ENCODE data around the gene NUSAP1. TPM values are rescaled to one million over a fixed set of nuclear protein-coding genes. Genes with fewer than 3 reads are reported as not detected.

NUSAP1 gene
- total and polyA plus RNA-seq, 10 of the 15 experiments (the other 5 are each of a cell fraction or from before 2014, with no cell fraction given): 158 to 315 (median 229) TPM

GRCh38 chr15:41411031-41411430 is 78.3 kb downstream of the NUSAP1 start:
- no peak for FAIRE-seq
- intact Hi-C loops (cut with micrococcal nuclease; ENCODE audit: unreplicated experiment): no loop called here
- H3K4me3 ChIP-seq: no peak overlapping the region

More at GRCh38 chr15:41411031-41411430, 78.3 kb downstream of the NUSAP1 start:
- no TSS peak for BruUV-seq (replicated peaks)
- ChIA-PET CTCF (interaction anchor here (1.3 kb wide), 1 partner anchor 54 kb away, joined by 4 read pairs; no protein-coding TSS in a partner anchor), SMC1A (ENCODE audit: uncharacterized antibody, unreplicated experiment) (interaction anchor here (1.1 kb wide), 1 partner anchor 12 kb away, joined by 3 read pairs; no protein-coding TSS in a partner anchor), RAD21 (ENCODE audit: unreplicated experiment) (no interaction called here), POLR2A (interaction anchor here (1.0 kb wide), 1 partner anchor 19 kb away, joined by 10 read pairs; no protein-coding TSS in a partner anchor)
- ATAC-seq: no peak
- TF ChIP-seq PRDM15 (CRISPR knock-in tag; IDR thresholded peaks at IDR 0.05) (no peak), ETV6 (conservative IDR thresholded peaks at IDR 0.05 in 1 of 2, IDR thresholded peaks at IDR 0.05 in 1 of 2; ENCODE audit: borderline replicate concordance in 1 of 2, low read depth in 1 of 2) (no peak), CHD4 (IDR thresholded peaks at IDR 0.05) (no peak), GABPA (IDR thresholded peaks at IDR 0.05; ENCODE audit: low read depth) (no peak), BCLAF1 (IDR thresholded peaks at IDR 0.05) (no peak), PBX3 (IDR thresholded peaks at IDR 0.05; ENCODE audit: insufficient replicate concordance, low read depth, low read length) (no peak)
- Histone ChIP-seq H4K20me1 (ENCODE audit: control insufficient read depth, insufficient read depth) (no peaks in the 10 kb centered on the region), H2AFZ (ENCODE audit: control insufficient read depth, low read depth, low read length) (no peak overlapping the region), H3K9ac (ENCODE audit: control insufficient read depth, insufficient read depth, low read length) (no peak overlapping the region), H3K4me2 (ENCODE audit: control insufficient read depth, insufficient read depth) (no peak overlapping the region), H3K4me1 (ENCODE audit: control insufficient read depth, insufficient read depth, low read length) (peaks cover 3% of the 10 kb centered on the region; the same call in 1 of the 2 replicates), H3K79me2 (ENCODE audit: control insufficient read depth, insufficient read depth, low read length) (peaks cover 4% of the 10 kb centered on the region), H3K9me3 (replicated peaks; ENCODE audit: control insufficient read depth, insufficient read depth, low read length) (no peaks in the 10 kb centered on the region), H3K27ac (ENCODE audit: control insufficient read depth, insufficient read depth) (no peak overlapping the region), H3K27me3 (replicated peaks in 1 of 2; ENCODE audit: control insufficient read depth in 2 of 2, insufficient read depth in 2 of 2, low read length in 1 of 2) (no peaks in the 10 kb centered on the region), H3K36me3 (ENCODE audit: control insufficient read depth in 2 of 2, insufficient read depth in 2 of 2, low read length in 1 of 2) (no peaks in the 10 kb centered on the region)
- in situ Hi-C loops (cut with MboI): no loop called here
- 45% methylated on average over 2 of the region's 2 CpGs for WGBS (ENCODE audit: insufficient coverage, insufficient replicate concordance, low lambda C conversion rate, missing lambda C conversion rate)
- no peak for DNase-seq (ENCODE audit: low read depth, low spot score)

Measured in GM12878 (cell line).